Kidney (tissue), 14 donors: Measurements from ENCODE around the gene CDC14A. TPM values are rescaled to one million over a fixed set of nuclear protein-coding genes. Genes with fewer than 3 reads are reported as not detected.

Experiments used
- DNase-seq, 5 donors: peaks; one replicate each; pipeline ENCODE4 v3.0.0-alpha.2; 2013 to 2020
- FAIRE-seq: peaks from 2 replicates; lab custom pipeline; 2012; peaks lifted over from hg19 to GRCh38; lab: Jason Lieb, UNC
- H3K27ac ChIP-seq, 2 donors: one replicate each; pipeline ENCODE4 v1.7.0; 2013; ENCODE audit warnings: low read depth in 2 of 2, low read length in 2 of 2, inconsistent platforms in 1 of 2
- H3K27me3 ChIP-seq: one replicate; pipeline ENCODE4 v1.7.1; 2013; ENCODE audit warnings: low read length, inconsistent platforms; ENCODE audit not compliant: control insufficient read depth, insufficient read depth
- H3K36me3 ChIP-seq, 3 donors: one replicate each; pipeline versions ENCODE4 v1.7.0 to v1.7.1; 2013; ENCODE audit warnings: low read length in 3 of 3, control low read depth in 1 of 3, inconsistent platforms in 1 of 3; ENCODE audit not compliant: insufficient read depth in 3 of 3, control insufficient read depth in 2 of 3
- H3K4me1 ChIP-seq, 3 donors: one replicate each; pipeline versions ENCODE4 v1.7.0 to v1.7.1; 2013; ENCODE audit warnings: low read length in 3 of 3, inconsistent platforms in 1 of 3, low read depth in 1 of 3; ENCODE audit not compliant: control insufficient read depth in 2 of 3, insufficient read depth in 2 of 3
- H3K4me3 ChIP-seq, 3 donors: one replicate each; pipeline versions ENCODE4 v1.7.0 to v1.8.1; 2013; ENCODE audit warnings: low read length in 3 of 3, control low read depth in 1 of 3, inconsistent platforms in 1 of 3
- H3K9ac ChIP-seq, 3 donors: one replicate each; pipeline versions ENCODE4 v1.7.0 to v1.7.1; 2013; ENCODE audit warnings: low read length in 3 of 3, control low read depth in 1 of 3, inconsistent platforms in 1 of 3
- H3K9me3 ChIP-seq, 3 donors: one replicate each; pipeline versions ENCODE4 v1.7.0 to v1.7.1; 2013; ENCODE audit warnings: low read length in 3 of 3, control low read depth in 1 of 3, inconsistent platforms in 1 of 3; ENCODE audit not compliant: control insufficient read depth in 2 of 3, insufficient read depth in 1 of 3
- intact Hi-C: fragments of 100-400 bp; cut with DNase I; formaldehyde crosslinking; loops from one replicate; pipeline ENCODE4 v1.11.1; 2022
- polyA plus RNA-seq: library from polyadenylated mRNA; stranded (reverse); fragments of 350-450 nt; fragmentation: Illumina TruSeq; extraction: RNeasy Lipid Tissue Mini Kit (QIAGEN cat#74804); gene quantifications from one replicate; pipeline ENCODE4 v1.2.3, GENCODE V29; 2014; ENCODE audit warnings: low read depth, low replicate concordance; ENCODE audit not compliant: insufficient read depth
- total RNA-seq: library from RNA; stranded (reverse); fragmentation: NEBNext Ultra II Directional; extraction: Animal tissue kit (Norgen Biotek cat#: 25700); gene quantifications from one replicate; pipeline ENCODE4 v1.2.1, GENCODE V29; 2021
- TF ChIP-seq, protein P1 (sequence below): IDR thresholded peaks from 3 replicates; pipeline ENCODE4 v1.5.1; 2012; ENCODE audit warnings: mild to moderate bottlenecking, moderate library complexity, borderline replicate concordance; ENCODE audit not compliant: insufficient read depth; ENCODE audit errors: extremely low read depth
- donor health status: control.
- donor health status: control.
- donor health status: control.
- donor health status: control.
- donor health status: control.
- donor health status: DM: yes; HTN: yes; CAD: no.
- donor health status: Normal renal cell carcinoma (clear cell type).

Gene CDC14A
- total and polyA plus RNA-seq, 2 donors from 2014 or later: 4.7 to 11.9 TPM

DNA sequence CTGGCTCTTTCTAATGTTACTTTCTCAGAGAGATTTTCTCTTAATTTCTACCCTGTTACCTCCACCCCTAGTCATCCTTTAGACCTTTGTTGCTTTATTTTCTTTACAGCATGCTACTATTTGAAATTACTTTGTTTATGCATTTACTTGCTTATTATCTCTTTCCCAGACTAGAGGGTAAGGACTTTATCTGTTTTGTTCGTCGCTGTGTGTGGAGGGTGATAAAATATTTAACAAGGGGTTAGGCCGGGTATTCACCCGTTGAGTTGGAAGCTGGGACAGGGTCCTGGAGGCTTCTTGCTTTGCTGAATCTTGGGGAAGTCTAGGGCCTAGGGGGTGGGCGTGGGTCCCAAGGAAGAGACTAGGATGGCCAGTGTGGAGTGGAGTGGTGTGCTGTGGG, 43.6 kb downstream of the CDC14A start:
- TF ChIP-seq, protein P1, sequence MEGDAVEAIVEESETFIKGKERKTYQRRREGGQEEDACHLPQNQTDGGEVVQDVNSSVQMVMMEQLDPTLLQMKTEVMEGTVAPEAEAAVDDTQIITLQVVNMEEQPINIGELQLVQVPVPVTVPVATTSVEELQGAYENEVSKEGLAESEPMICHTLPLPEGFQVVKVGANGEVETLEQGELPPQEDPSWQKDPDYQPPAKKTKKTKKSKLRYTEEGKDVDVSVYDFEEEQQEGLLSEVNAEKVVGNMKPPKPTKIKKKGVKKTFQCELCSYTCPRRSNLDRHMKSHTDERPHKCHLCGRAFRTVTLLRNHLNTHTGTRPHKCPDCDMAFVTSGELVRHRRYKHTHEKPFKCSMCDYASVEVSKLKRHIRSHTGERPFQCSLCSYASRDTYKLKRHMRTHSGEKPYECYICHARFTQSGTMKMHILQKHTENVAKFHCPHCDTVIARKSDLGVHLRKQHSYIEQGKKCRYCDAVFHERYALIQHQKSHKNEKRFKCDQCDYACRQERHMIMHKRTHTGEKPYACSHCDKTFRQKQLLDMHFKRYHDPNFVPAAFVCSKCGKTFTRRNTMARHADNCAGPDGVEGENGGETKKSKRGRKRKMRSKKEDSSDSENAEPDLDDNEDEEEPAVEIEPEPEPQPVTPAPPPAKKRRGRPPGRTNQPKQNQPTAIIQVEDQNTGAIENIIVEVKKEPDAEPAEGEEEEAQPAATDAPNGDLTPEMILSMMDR: no peak
- intact Hi-C loops: no loop called here
- Histone ChIP-seq H3K4me3 (no peak overlapping the region), H3K9ac (no peak overlapping the region), H3K4me1 (peaks cover 0 to 8% (median 7%) of the 10 kb centered on the region in 3 donors), H3K27ac (no peak overlapping the region), H3K9me3 (no peaks in the 10 kb centered on the region), H3K36me3 (peaks cover 0 to 3% (median 0%) of the 10 kb centered on the region in 3 donors), H3K27me3 (no peaks in the 10 kb centered on the region)
- DNase-seq (no peak), FAIRE-seq (no peak)

DNA sequence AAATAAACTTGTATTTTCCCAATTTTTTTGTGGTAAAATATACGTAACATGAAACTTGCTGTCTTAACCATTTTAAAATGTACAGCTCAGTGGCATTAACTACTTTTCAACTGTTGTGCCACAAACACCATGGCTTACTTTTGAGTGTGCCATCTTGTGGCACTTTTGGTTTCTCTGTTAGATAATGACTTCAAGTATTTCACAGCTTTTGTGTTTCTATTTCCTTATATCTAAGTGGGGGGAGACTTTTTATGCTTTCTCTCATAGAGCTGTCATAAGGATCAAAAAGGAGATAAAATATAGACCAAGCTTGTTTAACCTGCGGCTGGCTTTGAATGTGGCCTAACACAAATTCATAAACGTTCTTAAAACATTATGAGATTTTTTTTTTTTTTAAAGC, 44.3 kb downstream of the CDC14A start:
- no peaks in the 10 kb centered on the region for H3K9me3 ChIP-seq
- no peak for DNase-seq
- FAIRE-seq: no peak
- H3K27me3 ChIP-seq: no peaks in the 10 kb centered on the region
- H3K9ac ChIP-seq: no peak overlapping the region
- peaks cover 0 to 7% (median 7%) of the 10 kb centered on the region in 3 donors for H3K4me1 ChIP-seq
- H3K4me3 ChIP-seq: no peak overlapping the region
- TF ChIP-seq, protein P1: no peak
- intact Hi-C loops: no loop called here
- H3K36me3 ChIP-seq: peaks cover 0 to 3% (median 0%) of the 10 kb centered on the region in 3 donors
- no peak overlapping the region for H3K27ac ChIP-seq

DNA sequence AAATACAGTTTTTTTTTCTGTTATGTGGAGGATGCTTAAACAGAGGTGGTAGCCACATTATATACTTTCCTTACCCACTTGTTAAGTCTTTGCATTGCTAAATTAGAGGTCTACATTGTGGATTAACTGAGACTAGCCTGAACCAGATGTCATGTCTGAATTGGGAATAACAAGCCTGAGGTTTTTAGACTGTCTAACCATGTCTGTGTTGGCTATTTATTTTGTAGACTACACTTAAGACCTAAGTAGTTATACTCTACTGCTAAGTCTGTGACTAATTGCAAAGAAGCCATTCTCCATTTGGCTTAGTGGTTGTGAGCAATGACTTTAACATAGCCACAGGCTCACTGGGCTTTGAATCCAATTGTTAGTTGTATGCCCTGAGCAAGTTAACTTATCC, 45.4 kb downstream of the CDC14A start:
- no peak for FAIRE-seq

More for the DNA sequence above, 45.4 kb downstream of the CDC14A start:
- no peak for DNase-seq
- peaks cover 0 to 3% (median 0%) of the 10 kb centered on the region in 3 donors for H3K36me3 ChIP-seq
- H3K9ac ChIP-seq: no peak overlapping the region
- no peaks in the 10 kb centered on the region for H3K27me3 ChIP-seq
- TF ChIP-seq, protein P1: no peak
- no peaks in the 10 kb centered on the region for H3K9me3 ChIP-seq
- H3K27ac ChIP-seq: peak overlapping the region in 1 of 2 donors; percentile 2
- no peak overlapping the region for H3K4me3 ChIP-seq
- H3K4me1 ChIP-seq: peaks cover 0 to 6% (median 4%) of the 10 kb centered on the region in 3 donors
- intact Hi-C loops: no loop called here
